Cerebellar nuclear complex (tissue), 1 donor: ENCODE results near the gene AIFM3.

Experiments
- DNase-seq, 2 experiments: peaks; one replicate each; lab custom pipeline; 2025; lab: John Stamatoyannopoulos, UW

AIFM3 gene

GRCh38 chr22:21028277-21029251 lies 61.5 kb downstream of the AIFM3 start:
- DNase-seq = no peak

- DNase-seq = no peak
These were observed 62.5 kb downstream of the AIFM3 start for GRCh38 chr22:21029486-21030025.

DNA sequence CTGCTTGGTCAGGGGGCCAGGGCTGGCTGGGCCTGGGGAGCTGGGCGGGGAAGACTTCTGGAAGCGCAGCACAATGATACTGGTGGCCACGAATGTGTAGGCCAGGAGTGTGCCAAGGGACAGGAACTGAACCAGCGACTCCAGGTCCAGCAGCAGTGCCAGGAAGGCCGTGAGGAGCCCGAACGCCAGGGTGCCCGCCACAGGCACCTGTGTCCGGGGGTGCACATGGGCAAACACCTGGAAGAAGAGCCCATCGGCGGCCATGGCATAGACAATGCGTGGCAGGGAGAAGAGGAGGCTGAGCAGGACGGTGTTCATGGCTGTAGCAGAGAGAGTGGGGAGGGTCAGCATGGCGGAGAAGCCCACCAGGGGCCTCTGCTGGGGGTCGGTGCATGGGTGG lies 63.0 kb downstream of the AIFM3 start:
- no peak for DNase-seq
